ENCODE measurements around the gene PSMB7. TPM values are rescaled to one million over a fixed set of nuclear protein-coding genes. Genes with fewer than 3 reads are reported as not detected.

PSMB7 gene
- total and polyA plus RNA-seq, 2 of the 4 experiments (the other 2 are of a cell fraction) = 340 to 430 TPM

GRCh38 chr9:124304285-124304684 is 111.0 kb downstream of the PSMB7 start:
- H3K4me2 ChIP-seq (ENCODE audit: low read depth, low read length) = no peak overlapping the region
- H2BK120ac ChIP-seq (ENCODE audit: low read depth, low read length) = no peak overlapping the region
- POLR2A ChIA-PET (ENCODE audit: unreplicated experiment) = no interaction called here
- H4K8ac ChIP-seq (ENCODE audit: low read depth in 2 of 2, low read length in 2 of 2) = no peak overlapping the region
- TF ChIP-seq SMC3 (IDR thresholded peaks at IDR 0.05; ENCODE audit: low read depth, low read length) (no peak), NFE2L2 (IDR thresholded peaks at IDR 0.05; ENCODE audit: low read depth, low read length) (no peak)
- no peak overlapping the region for H2AK9ac ChIP-seq (replicated peaks; ENCODE audit: low read depth, low read length, poor library complexity)
- H2BK15ac ChIP-seq (ENCODE audit: low read depth, low read length) = no peak overlapping the region
- WGBS, 2 experiments (ENCODE audit: extremely low coverage in 2 of 2, insufficient read length in 1 of 2) = no CpG with 5 or more reads among the region's 8 CpGs
- peaks cover 30 to 93% of the 10 kb centered on the region in 2 experiments for H3K79me1 ChIP-seq (ENCODE audit: low read depth in 1 of 2, low read length in 2 of 2)
- DNase-seq = no peak
- H2BK20ac ChIP-seq (ENCODE audit: low read depth, low read length) = no peak overlapping the region
- H3K9me3 ChIP-seq (ENCODE audit: control insufficient read depth, insufficient read depth, low read length) = no peaks in the 10 kb centered on the region
- peaks cover 33% of the 10 kb centered on the region for H3K4me1 ChIP-seq (ENCODE audit: control insufficient read depth, insufficient read depth, low read length)
- dilution Hi-C loops (cut with HindIII; ENCODE audit: low sequenced_read_pairs, unreplicated experiment) = no loop called here
- no peak overlapping the region for H3K9ac ChIP-seq (ENCODE audit: low read depth, low read length)
- peaks cover 52% of the 10 kb centered on the region for H3K36me3 ChIP-seq (ENCODE audit: control insufficient read depth, insufficient read depth, low read length)
- H3K9me1 ChIP-seq (ENCODE audit: insufficient read depth, low read length) = peaks cover 27% of the 10 kb centered on the region
- H3K27ac ChIP-seq (ENCODE audit: insufficient read depth, low read length) = no peak overlapping the region
- peaks cover 10% of the 10 kb centered on the region; the same call in 1 of the 2 replicates for H4K20me1 ChIP-seq (ENCODE audit: insufficient read depth, low read length)
- no peak overlapping the region for H2AFZ ChIP-seq (replicated peaks; ENCODE audit: low read length, poor library complexity)
- H3K18ac ChIP-seq (ENCODE audit: low read depth, low read length) = no peak overlapping the region
- H3K4ac ChIP-seq (ENCODE audit: low read depth, low read length) = no peak overlapping the region
- no peak overlapping the region for H4K5ac ChIP-seq (ENCODE audit: low read depth, low read length)
- intact Hi-C loops (cut with micrococcal nuclease) = no loop called here
- H2AK5ac ChIP-seq (ENCODE audit: low read depth, low read length) = no peak overlapping the region; the same call in 1 of the 2 replicates
- no peak overlapping the region for H4K91ac ChIP-seq (ENCODE audit: insufficient read depth, low read depth, low read length)
- H3K23ac ChIP-seq (ENCODE audit: low read depth, low read length) = no peak overlapping the region
- no peak overlapping the region for H3K4me3 ChIP-seq (ENCODE audit: insufficient read depth, low read depth, low read length)
- in situ Hi-C loops (cut with MboI; ENCODE audit: low sequenced_read_pairs) = loop anchor here (25.0 kb wide), 1 partner anchor 767 kb away; no protein-coding TSS in a partner anchor
- no peak overlapping the region for H3K56ac ChIP-seq (ENCODE audit: extremely low read depth, insufficient read depth, low read length)
- CTCF ChIA-PET = no interaction called here
- no peaks in the 10 kb centered on the region for H3K27me3 ChIP-seq (ENCODE audit: control insufficient read depth, insufficient read depth, low read length)
- H3K14ac ChIP-seq (replicated peaks; ENCODE audit: low read depth, low read length) = no peak overlapping the region
- no peak overlapping the region for H2BK5ac ChIP-seq (ENCODE audit: low read depth, low read length, poor library complexity, severe bottlenecking)
- no peak for ATAC-seq (ENCODE audit: low read depth)
- no TSS peak for BruUV-seq (replicated peaks)
